ENCODE results near the gene MTF2. TPM values are rescaled to one million over a fixed set of nuclear protein-coding genes. Genes with fewer than 3 reads are reported as not detected.

MTF2 gene
- total and polyA plus RNA-seq, 9 of the 15 experiments (the other 6 are each of a cell fraction or from before 2014, with no cell fraction given): 29.3 to 124 (median 57.7) TPM

- H2AFZ ChIP-seq (ENCODE audit: low read depth, low read length): no peak overlapping the region; the same call in 1 of the 2 replicates
Measured at GRCh38 chr1:93076268-93076667, 2.8 kb upstream of the MTF2 start.

More at GRCh38 chr1:93076268-93076667, 2.8 kb upstream of the MTF2 start:
- in situ Hi-C loops (cut with MboI) (no loop called here), intact Hi-C loops (cut with micrococcal nuclease) (loop anchor here (5.0 kb wide), 1 partner anchor 226 kb away; no protein-coding TSS in a partner anchor)
- FAIRE-seq: no peak
- 48% methylated on average over 3 of the region's 4 CpGs for WGBS (ENCODE audit: insufficient coverage, low coverage, missing lambda C conversion rate)
- Histone ChIP-seq H3K36me3 (ENCODE audit: control insufficient read depth, insufficient read depth, low read length) (no peaks in the 10 kb centered on the region; the same call in 2 of the 3 replicates), H3K4me1 (replicated peaks in 1 of 2; ENCODE audit: control insufficient read depth in 2 of 2, insufficient read depth in 2 of 2, low read length in 2 of 2) (peaks cover 0 to 3% of the 10 kb centered on the region in 2 experiments; a peak in 3 of 5 replicates), H3K9ac (ENCODE audit: insufficient read depth in 1 of 2, low read depth in 2 of 2, low read length in 2 of 2) (no peak overlapping the region), H3K9me1 (ENCODE audit: control insufficient read depth, insufficient read depth, low read length) (no peaks in the 10 kb centered on the region), H3K9me3 (replicated peaks; ENCODE audit: control insufficient read depth, insufficient read depth, low read depth, low read length) (no peaks in the 10 kb centered on the region), H3K27ac (ENCODE audit: extremely low read depth, low read depth, low read length) (no peak overlapping the region), H3K4me3 (no peak overlapping the region), H3K4me2 (ENCODE audit: insufficient read depth, low read length) (no peak overlapping the region), H3K79me2 (ENCODE audit: control insufficient read depth, insufficient read depth, low read length) (peaks cover 33% of the 10 kb centered on the region), H3K27me3 (ENCODE audit: control insufficient read depth in 2 of 2, insufficient read depth in 2 of 2, low read length in 2 of 2) (no peaks in the 10 kb centered on the region), H4K20me1 (replicated peaks; ENCODE audit: control insufficient read depth, insufficient read depth, low read length) (no peaks in the 10 kb centered on the region)
- no peak for DNase-seq (ENCODE audit: extremely low read depth in 1 of 4, low spot score in 3 of 4)
- ATAC-seq: no peak
- no peak for TF ChIP-seq OTX1 (CRISPR knock-in tag; IDR thresholded peaks at IDR 0.05)
- TF ChIP-seq MEIS2 (IDR thresholded peaks at IDR 0.05; ENCODE audit: partially characterized antibody): no peak
- no peak for TF ChIP-seq AFF4 (CRISPR knock-in tag; IDR thresholded peaks at IDR 0.05)
- peak; percentile 87 for TF ChIP-seq CEBPB (tag; IDR thresholded peaks at IDR 0.05)
- peak; percentile 25; the same call in 1 of the 2 replicates for TF ChIP-seq CEBPG (CRISPR knock-in tag; IDR thresholded peaks at IDR 0.05)
- TF ChIP-seq CEBPG (tag; conservative IDR thresholded peaks at IDR 0.05 in 1 of 2, IDR thresholded peaks at IDR 0.05 in 1 of 2): peak; percentile 36 to 56; a peak in 2 of 4 replicates
- TF ChIP-seq TAF7 (tag; IDR thresholded peaks at IDR 0.05): no peak
- TF ChIP-seq HNRNPK (IDR thresholded peaks at IDR 0.05; ENCODE audit: low read depth, low read length, poor library complexity, severe bottlenecking): no peak
- ChIA-PET POLR2A (interaction anchor here (4.7 kb wide), 1 partner anchor 10 kb away, joined by 28 read pairs; no protein-coding TSS in a partner anchor), CTCF (ENCODE audit: low intra/inter-chr PET ratio) (no interaction called here)
- no TSS peak for BruUV-seq (replicated peaks)

Measured in K562 (cell line).